CD4-positive, alpha-beta T cell treated with Interleukin-15 for 1 hour (primary cell): Measurements from ENCODE around the gene CROCC2.

Source experiments
- DNase-seq: peaks from one replicate; pipeline ENCODE4 v3.0.0-alpha.2; 2020

The CROCC2 gene

GRCh38 chr2:240906141-240906910 lies at the start of gene CROCC2:
TSS of gene CROCC2 (plus strand) at chr2:240906336. CDS start at chr2:240906514, 178 bp downstream.
- no peak for DNase-seq

GRCh38 chr2:240857039-240858008 lies 48.8 kb upstream of the CROCC2 start:
- no peak for DNase-seq

DNA sequence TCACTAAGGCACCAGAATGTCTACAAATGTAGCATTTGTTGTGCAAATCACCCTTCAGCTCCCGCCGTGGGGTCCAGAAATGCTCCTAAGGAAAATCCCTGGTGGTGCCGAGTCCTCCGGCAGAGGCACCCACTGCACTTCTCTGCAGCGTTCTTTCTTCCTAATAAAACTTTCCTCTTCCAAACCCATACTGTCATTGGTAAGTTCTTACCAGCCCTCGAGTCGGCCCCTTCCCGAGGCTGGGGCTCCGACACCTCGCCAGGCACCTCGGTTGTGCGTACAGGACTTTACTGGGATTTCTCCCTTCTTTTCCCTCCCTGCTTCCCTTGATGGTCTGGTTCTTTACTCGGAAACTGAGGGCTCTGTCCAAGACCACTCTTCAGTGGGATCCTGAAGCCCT lies 47.8 kb upstream of the CROCC2 start:
- DNase-seq, result no peak

- no peak for DNase-seq
These were observed 47.3 kb upstream of the CROCC2 start for GRCh38 chr2:240858871-240859270.

DNA sequence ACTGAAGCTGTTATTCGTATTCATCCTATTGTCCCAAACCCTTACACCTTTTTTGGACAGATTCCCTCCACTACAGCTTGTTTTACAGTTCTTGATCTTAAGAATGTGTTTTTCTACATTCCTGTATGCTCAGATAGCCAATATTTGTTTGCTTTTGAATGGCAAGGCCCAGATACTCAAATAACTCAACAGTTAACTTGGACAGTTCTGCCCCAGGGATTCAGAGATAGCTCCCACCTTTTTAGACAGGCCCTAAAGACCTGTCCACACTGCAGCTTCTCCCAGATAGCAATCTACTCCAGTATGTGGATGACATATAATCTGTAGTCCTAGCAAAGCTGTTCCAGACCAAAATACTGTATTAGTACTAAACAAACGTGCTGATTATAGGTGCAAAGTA lies 44.6 kb upstream of the CROCC2 start:
- DNase-seq, result no peak

DNA sequence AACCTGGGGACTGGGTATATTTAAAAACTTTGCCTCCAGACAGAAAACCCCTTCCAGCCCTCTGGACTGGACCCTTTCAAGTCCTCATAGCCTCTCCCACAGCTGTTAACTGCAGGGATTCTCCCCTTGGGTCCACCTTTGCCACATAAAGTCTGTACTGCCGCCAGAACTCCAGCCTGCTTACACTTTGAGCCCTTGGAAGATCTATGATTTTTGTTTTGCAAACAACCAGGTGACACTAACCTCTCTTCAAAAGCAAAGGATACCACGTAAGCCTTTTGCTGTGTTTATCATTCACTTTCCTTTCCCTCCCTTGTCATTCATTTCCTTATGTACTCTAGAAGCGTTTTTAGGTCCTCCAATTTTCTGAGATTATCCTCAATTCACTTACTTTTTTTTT lies 41.7 kb upstream of the CROCC2 start:
- no peak for DNase-seq

DNA sequence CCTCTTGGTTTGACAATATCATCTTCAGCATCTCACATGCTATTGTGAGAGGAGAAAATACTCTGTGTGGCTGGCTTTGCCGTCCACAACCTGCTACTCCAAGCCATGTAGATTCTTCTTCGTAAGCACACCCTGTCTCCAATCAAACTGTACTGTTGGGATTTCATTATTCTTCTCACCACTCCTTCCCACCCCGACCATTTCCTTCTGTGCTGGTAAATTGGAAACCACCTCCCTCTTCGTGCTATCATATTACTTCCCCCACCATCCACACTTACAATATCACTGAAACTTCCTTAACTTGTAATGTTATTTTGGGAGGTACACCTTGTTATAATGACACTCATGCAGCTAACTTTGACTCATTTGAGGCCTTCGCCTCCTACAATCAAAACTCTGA lies 40.7 kb upstream of the CROCC2 start:
- no peak for DNase-seq

DNA sequence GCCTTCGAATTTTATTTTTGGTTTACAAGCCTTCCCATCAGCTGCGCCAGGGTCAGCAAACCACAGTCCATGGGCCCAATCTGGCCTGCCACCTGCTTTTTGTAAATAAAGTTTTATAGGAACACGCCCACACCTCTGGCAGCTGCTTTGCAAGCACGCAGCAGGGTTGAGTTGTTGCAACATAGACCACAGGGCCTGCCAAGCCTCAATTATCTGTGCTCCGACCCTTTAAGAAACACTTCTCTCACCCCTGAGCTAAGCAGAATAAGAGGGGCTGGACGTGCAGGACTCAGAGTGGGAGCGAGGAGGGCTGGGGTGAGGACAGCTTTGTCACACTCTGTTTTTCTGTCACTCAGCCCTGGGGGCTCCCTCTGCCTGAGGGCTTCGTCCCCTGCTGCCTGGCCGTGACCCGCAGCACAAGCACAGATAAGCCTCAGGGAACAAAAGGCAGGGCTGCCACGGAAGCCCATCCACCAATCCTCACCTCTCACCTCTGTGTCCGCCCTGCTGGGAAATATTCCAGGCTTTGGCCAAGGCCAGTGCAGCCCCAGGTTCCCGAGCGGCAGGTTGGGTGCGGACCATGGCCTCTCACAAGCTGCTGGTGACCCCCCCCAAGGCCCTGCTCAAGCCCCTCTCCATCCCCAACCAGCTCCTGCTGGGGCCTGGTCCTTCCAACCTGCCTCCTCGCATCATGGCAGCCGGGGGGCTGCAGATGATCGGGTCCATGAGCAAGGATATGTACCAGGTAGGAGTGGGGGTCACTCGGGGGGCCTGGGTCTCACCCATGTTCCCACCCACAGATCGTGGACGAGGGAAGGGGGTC lies 37.6 kb upstream of the CROCC2 start, which contains the start of gene AGXT:
Gene AGXT (plus strand): TSS at position 539 of the 823 bp plus-strand sequence. CDS start 42 bp downstream, at position 581.
- no peak for DNase-seq

DNA sequence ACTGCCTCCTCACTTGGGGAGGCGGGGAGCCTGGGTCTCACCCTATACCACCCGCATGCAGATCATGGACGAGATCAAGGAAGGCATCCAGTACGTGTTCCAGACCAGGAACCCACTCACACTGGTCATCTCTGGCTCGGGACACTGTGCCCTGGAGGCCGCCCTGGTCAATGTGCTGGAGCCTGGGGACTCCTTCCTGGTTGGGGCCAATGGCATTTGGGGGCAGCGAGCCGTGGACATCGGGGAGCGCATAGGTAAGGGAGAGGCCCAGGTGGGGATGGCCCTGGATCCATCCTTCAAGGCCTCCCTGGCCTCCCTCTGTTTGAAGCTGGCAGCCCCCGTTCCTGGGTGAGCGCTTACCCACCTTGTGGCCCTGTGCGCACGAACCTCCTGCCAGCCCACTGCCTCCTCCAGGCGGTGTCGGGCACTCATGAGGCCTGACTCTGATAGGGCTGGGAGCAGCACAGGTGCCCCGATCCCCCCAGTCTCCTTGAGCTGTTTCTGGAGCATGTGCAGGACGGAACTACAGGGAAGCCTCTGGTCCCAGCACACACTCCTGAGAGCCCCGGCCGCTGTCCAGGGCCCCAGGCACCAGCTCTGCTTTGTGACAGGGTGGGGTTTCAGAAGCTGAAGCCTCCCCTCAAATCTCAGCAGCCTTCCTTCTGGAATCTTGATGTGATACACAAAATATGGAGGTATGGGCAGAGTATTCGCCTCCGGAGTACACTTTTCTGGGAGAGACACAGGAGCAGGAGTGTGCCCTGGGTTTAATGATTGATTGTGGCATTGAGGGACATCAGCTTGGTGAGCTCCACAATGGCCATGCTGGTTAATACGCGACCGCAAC lies 36.8 kb upstream of the CROCC2 start:
- DNase-seq, result no peak

DNA sequence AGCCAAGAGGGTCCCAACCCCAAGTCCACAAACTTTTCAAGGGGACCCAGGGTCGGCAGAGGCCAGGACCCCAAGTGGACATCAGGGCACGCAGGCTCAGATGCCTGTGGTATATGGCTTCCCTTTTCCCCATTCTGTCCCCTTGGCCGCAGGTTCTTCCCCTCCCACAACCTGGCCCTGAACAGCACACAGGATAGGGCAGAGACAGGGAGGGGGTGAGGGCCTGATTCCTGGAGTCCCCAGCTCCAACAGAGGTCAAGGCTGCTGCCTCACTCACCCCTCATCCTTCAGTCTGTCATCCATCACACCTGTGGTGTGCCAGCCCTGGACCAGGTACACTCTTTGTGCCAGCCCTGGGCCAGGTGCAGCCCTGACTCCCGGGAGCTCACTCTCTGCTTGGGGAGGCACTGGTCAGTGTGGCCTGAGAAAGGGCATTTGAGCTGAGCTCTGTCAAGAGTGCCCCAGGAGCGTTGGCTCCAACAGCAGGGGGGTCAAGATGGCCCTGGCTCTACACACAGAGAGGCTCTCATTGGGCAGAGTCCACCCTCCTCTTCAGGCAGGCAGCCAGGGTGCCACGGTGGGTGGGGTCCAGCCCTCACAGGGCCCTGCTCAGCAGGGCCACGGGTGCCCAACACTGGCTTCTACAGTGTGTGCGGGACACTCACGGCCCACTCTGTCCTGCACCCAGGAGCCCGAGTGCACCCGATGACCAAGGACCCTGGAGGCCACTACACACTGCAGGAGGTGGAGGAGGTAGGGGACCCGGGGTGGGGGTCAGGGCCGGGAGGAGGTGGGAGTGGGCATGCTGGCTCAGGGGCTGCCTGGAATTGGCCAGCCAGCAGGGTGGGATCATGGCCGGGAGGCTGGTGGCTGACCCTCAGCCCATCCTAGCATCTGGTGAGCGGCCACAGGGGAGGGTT lies 35.9 kb upstream of the CROCC2 start:
- DNase-seq, result no peak

DNA sequence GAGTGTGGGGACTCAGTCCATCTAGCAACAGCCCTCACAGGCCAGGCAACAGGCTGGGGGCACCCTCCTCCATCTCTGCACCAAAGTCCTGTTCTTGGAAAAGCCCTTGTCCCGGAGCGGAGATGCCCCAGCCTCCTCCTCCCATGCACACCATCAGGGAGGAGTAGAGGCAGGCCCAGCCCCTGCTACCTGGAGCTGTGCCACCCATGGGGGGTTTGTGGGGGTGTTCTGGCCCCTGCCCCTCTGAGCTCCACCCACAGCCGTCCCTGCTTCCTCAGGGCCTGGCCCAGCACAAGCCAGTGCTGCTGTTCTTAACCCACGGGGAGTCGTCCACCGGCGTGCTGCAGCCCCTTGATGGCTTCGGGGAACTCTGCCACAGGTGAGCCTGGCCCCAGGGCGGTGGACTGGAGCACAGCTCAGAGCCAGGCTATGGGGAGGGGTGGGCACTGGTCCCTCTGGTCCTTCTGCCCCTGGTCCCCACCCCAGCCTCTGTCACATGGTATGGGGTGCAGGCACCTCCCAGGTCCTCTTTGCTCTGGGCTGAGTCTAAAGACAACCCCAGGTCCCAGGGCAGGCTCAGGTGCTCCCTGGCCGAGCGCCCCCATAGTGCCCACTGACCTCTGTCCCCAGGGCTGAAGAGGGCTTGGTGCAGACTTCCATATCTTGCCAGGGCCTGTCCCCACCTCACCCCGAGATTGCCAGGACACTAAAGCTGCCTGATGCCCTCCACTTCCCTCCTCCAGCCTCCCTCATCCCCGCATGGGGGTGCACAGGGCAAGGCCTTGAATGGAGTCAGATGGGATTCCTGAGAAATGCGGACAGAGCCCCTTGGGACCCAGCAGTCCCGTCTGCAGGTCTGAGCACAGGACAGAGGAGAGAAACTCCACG lies 34.8 kb upstream of the CROCC2 start:
- DNase-seq, result no peak

DNA sequence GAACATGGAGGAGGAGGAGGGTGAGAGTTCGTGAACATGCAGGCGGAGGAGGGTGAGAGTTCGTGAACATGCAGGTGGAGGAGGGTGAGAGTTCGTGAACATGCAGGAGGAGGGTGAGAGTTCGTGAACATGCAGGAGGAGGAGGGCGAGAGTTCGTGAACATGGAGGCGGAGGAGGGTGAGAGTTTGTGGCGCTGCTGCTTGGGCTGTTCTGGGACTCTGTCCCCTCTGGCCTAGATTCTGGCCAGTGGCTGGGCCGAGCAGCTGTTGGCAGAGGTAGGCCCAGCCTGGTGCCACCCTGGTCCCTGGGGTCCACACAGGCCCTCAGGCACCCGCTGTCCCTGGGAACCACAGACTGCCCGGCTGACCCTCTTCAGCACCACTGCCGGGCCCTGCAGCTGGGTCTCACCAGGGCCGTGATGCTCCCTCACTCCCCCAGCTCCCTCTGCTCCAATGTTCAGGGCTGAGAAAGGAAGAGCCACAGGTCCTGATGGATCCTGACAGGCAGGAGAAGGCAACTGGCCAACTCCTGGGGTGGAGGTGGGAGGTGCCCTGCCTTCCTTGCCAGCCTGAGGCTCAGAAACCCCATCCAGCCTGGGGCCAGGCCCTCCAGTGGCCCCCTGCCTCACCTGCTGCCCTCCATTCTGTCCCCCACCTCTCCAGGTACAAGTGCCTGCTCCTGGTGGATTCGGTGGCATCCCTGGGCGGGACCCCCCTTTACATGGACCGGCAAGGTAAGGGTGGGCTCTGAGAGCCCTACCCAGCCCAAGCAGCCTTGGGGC lies 33.6 kb upstream of the CROCC2 start:
- DNase-seq, result no peak

GRCh38 chr2:240873098-240873788 lies 32.9 kb upstream of the CROCC2 start:
- no peak for DNase-seq

- no peak for DNase-seq
These were observed 32.1 kb upstream of the CROCC2 start for GRCh38 chr2:240873805-240874714.

DNA sequence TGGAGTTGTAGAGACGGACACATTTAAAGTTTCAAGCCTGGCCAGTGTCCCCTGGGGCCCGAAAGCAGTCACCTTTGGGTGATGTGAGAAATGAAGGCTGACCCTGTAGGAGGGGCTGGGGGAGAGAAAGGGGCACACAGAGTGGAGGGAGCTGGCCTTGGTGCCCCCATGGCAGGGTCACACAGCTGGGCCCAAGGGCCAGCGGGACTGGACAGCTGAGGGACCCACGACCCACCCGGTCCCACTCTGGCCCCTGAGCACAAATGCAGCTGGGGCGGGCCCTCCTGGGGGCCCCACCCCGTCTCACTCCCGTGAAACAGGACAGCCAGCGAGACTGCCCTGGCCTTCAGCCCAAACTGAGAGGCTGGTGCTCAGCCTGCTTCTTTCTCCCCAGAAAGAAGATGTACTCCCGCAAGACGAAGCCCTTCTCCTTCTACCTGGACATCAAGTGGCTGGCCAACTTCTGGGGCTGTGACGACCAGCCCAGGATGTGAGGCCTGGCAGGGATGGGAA lies 31.4 kb upstream of the CROCC2 start:
- DNase-seq, result no peak

- DNase-seq, result no peak
These were observed 30.7 kb upstream of the CROCC2 start for GRCh38 chr2:240875228-240876034.
